Dermis lymphatic vessel endothelial cell (primary cell): ENCODE results near the gene CRCP. TPM values are rescaled to one million over a fixed set of nuclear protein-coding genes. Genes with fewer than 3 reads are reported as not detected.

Experiments
- total RNA-seq: library from RNA; depleted of rRNA; stranded (reverse); fragments of >200 nt; gene quantifications from 2 replicates; pipeline ENCODE4 v1.2.1, GENCODE V29; 2014

Gene CRCP
- total RNA-seq = 32.4 and 35.2 TPM in 2 replicates

DNA sequence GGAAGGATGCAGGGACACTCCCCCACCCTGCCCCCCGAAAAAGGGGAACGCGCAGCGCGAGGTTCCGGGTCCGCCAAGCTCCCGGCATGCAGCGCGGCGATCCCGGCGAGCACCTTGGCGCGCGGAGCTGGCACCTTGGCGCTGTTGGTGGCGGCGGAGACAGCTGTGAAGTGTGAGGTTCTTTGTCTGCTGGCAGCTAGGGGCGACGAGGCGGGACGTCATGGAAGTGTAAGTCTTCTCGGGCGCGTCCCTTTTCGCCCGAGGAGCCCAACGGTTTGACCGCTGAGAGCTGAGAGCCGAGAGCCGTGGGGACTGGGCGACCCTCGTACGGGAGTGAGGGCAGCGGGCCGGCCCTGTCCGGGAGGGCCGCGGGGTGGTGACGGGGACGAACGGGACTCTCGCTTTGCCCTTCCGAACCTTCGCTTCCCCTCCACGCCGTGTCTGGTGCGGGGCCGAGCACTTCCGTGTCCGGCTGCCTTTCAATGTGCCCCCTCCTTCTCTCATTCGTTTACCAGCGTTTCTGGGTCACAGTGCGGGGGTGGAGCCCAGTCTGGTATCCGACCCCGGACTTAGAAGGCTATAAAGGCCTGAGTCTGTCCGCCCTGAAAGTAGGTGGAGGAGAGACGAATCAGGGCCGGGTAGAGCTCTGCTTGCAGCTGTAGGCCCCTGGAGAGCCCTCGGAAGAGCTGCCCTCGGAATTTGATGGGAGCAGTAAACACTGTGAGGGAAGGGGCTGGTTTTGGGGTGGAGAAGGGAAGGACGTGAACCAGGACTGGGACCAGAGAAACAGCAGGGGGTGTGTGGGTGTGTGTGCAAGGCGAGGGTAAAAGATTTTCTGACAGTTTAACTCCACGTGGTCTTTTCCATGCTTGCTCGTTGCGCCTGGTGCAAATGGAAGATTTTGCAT, at the start of gene CRCP:
Gene CRCP, plus strand, starts transcription at position 105 of the 907 bp plus-strand sequence. Its CDS starts 116 bp downstream, at position 221.

DNA sequence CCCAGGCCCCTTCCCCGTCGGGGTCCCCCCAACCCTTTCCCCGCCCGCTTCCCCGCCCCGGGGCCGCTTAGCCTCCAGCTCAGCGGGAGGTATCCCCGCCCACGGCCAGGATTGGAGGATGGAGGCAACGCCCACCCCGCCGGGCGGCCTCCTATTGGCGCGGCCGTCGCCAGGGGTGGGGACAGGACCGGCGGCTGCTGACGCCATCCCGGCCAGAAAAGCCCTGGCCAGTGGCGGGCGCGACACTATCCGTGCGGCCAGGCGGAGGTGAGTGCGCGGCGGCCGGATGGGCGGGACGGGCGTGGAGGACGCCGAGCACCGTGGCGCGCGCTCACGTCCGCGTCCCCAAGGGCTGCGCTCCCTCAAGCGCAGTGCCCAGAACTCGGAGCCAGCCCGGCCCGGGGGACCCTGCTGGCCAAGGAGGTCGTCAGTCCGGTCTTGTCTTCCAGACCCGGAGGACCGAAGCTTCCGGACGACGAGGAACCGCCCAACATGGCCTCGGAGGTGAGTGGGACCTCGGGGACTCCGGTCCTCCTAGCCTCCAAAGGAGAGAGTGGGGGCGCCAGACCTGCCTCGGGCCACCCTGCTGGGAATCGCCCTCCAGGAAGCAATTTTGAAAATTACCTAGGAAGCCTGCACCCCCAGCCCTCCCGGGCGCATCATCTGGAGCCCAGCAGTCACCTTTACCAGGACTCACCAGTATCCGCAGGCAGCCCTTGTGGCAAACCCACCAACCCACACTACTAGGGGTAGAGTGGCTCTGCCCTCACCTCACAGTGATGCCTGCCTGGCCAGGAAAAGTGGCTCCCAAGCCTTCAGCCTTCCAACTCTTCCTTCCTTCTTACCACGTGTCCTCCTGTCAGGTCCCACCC, 38.8 kb upstream of the CRCP start, which contains the start of gene ASL:
Gene ASL, plus strand, starts transcription at position 230 of the 872 bp plus-strand sequence. Its CDS starts 263 bp downstream, at position 493.

Other genes with a start within 250 kb of the CRCP start
- 22.6 and 31.2 TPM in 2 replicates for gene VKORC1L1, start 241.8 kb upstream of the CRCP start, total RNA-seq
- gene GUSB, start 132.6 kb upstream of the CRCP start, total RNA-seq = 67.0 and 84.6 TPM in 2 replicates
- gene ASL, start 39.0 kb upstream of the CRCP start, total RNA-seq = 47.2 and 50.9 TPM in 2 replicates
- 25.6 and 29.3 TPM in 2 replicates for gene TPST1, start 90.5 kb downstream of the CRCP start, total RNA-seq